A549 (cell line): ENCODE data around the gene ADGRG6. TPM values are rescaled to one million over a fixed set of nuclear protein-coding genes. Genes with fewer than 3 reads are reported as not detected.
A peak's percentile ranks its signal among the peaks of the same experiment; 100 is the strongest.

Source experiments
- ATAC-seq, 2 experiments: fragments of 200-7000 bp in 1 of 2; fragments of >200 bp in 1 of 2; cut with Nextera tagmentation in 1 of 2; cut with Tn5 transposase in 1 of 2; 3 replicates each; pipeline versions ENCODE4 v1.8.0 to v1.9.1; 2018 to 2020; ENCODE audit warnings: mild to moderate bottlenecking in 1 of 2, moderate library complexity in 1 of 2
- CTCF ChIA-PET: fragments of 300-600 bp; sonication (Branson Sonifier 250); formaldehyde crosslinking; extraction: SDS; loops from one replicate; lab custom pipeline; 2021; ENCODE audit warnings: antibody characterized with exemption, inconsistent platforms; lab: Yijun Ruan, JAX
- POLR2A ChIA-PET: fragments of 350-600 bp; formaldehyde crosslinking; extraction: SDS; loops from one replicate; lab custom pipeline; 2021; ENCODE audit warnings: antibody characterized with exemption, inconsistent platforms; lab: Yijun Ruan, JAX
- DNase-seq, 2 experiments: peaks; one replicate each; pipeline versions ENCODE4 v3.0.0 to v3.0.0-alpha.2; 2011 to 2016; ENCODE audit warnings: low read depth in 1 of 2, low spot score in 1 of 2
- FAIRE-seq: peaks from 2 replicates; lab custom pipeline; 2011; peaks lifted over from hg19 to GRCh38; lab: Jason Lieb, UNC
- H3K27ac ChIP-seq, 2 experiments: fragments of >200 bp; sonication (Bioruptor Twin); formaldehyde crosslinking; 3 replicates each; pipeline ENCODE4 v1.5.1; 2016 to 2017
- H3K4me1 ChIP-seq: fragments of >200 bp; sonication (Bioruptor Twin); formaldehyde crosslinking; 3 replicates; pipeline ENCODE4 v1.6.1; 2016
- H3K4me2 ChIP-seq: fragments of >200 bp; sonication (Bioruptor Twin); formaldehyde crosslinking; 3 replicates; pipeline ENCODE4 v1.6.1; 2016
- H3K4me3 ChIP-seq: fragments of >200 bp; sonication (Bioruptor Twin); formaldehyde crosslinking; 3 replicates; pipeline ENCODE4 v1.5.1; 2016
- H3K9me3 ChIP-seq: fragments of >200 bp; sonication (Bioruptor Twin); formaldehyde crosslinking; 3 replicates; pipeline ENCODE4 v1.6.1; 2016
- BHLHE40 ChIP-seq: IDR thresholded peaks from 2 replicates; pipeline ENCODE4 v1.6.1; 2012; ENCODE audit warnings: low read depth, low read length, inconsistent platforms
- CBX8 ChIP-seq: fragments of 200-600 bp; sonication (generic); IDR thresholded peaks from 2 replicates; pipeline ENCODE4 v1.6.1; 2016
- CHD2 ChIP-seq: fragments of 150-350 bp; IDR thresholded peaks from 2 replicates; pipeline ENCODE4 v1.6.1; 2014; ENCODE audit warnings: low read length; ENCODE audit not compliant: partially characterized antibody
- CHD4 ChIP-seq: fragments of 200-600 bp; sonication (generic); IDR thresholded peaks from 2 replicates; pipeline ENCODE4 v1.6.1; 2016; ENCODE audit warnings: antibody characterized with exemption, mild to moderate bottlenecking, borderline replicate concordance
- FOSB ChIP-seq: fragments of 250-450 bp; sonication (Bioruptor Pico); IDR thresholded peaks from 2 replicates; pipeline ENCODE4 v1.5.0; 2020; ENCODE audit warnings: mild to moderate bottlenecking, moderate library complexity
- FOXS1 ChIP-seq: fragments of 250-450 bp; sonication (Bioruptor Pico); IDR thresholded peaks from 2 replicates; pipeline ENCODE4 v1.5.0; 2020; ENCODE audit warnings: mild to moderate bottlenecking, moderate library complexity
- HOXA7 ChIP-seq: fragments of 250-450 bp; sonication (Bioruptor Pico); IDR thresholded peaks from 2 replicates; pipeline ENCODE4 v1.5.0; 2020; ENCODE audit warnings: mild to moderate bottlenecking, moderate library complexity
- JUN ChIP-seq, 2 experiments: fragments of >200 bp; sonication (Bioruptor Twin); formaldehyde crosslinking; IDR thresholded peaks; 2 replicates in 1 of 2; 3 replicates in 1 of 2; pipeline ENCODE4 v1.6.1; 2016 to 2017
- KDM5A ChIP-seq: fragments of 200-600 bp; sonication (generic); IDR thresholded peaks from 2 replicates; pipeline ENCODE4 v1.6.1; 2016; ENCODE audit warnings: antibody characterized with exemption, mild to moderate bottlenecking
- MAFK ChIP-seq: fragments of 450-650 bp; IDR thresholded peaks from 2 replicates; pipeline ENCODE4 v1.6.1; 2014; ENCODE audit not compliant: partially characterized antibody
- NR3C1 ChIP-seq: fragments of >200 bp; sonication (Bioruptor Twin); formaldehyde crosslinking; IDR thresholded peaks from 3 replicates; pipeline ENCODE4 v1.6.1; 2017
- ZFP36 ChIP-seq: fragments of 450-650 bp; IDR thresholded peaks from 2 replicates; pipeline ENCODE4 v1.6.1; 2014; ENCODE audit warnings: borderline replicate concordance; ENCODE audit not compliant: partially characterized antibody
- ZSCAN20 ChIP-seq: fragments of 250-450 bp; sonication (Bioruptor Pico); IDR thresholded peaks from 2 replicates; pipeline ENCODE4 v1.8.0; 2022; ENCODE audit warnings: mild to moderate bottlenecking, moderate library complexity
- WGBS: methylation state at CpG from one replicate; pipeline ENCODE4 v1.1.6; 2017; ENCODE audit errors: missing lambda C conversion rate; 5-methylcytosine and 5-hydroxymethylcytosine counted together
- polyA plus RNA-seq, 4 experiments: library from polyadenylated mRNA; depleted of rRNA in 3 of 4; stranded (reverse); fragments of >200 nt; fragmentation: RNase III in 1 of 4; extraction: RNeasy Plus Mini Kit Qiagen cat#74134 plus additional on column Dnase treatment in 1 of 4; gene quantifications; 2 replicates in 3 of 4; 3 replicates in 1 of 4; pipeline ENCODE4 v1.2.3, GENCODE V29; 2011 to 2017
- TF ChIP-seq, protein P1 (sequence below): IDR thresholded peaks from 2 replicates; pipeline ENCODE4 v1.6.1; 2012; ENCODE audit warnings: low read depth, borderline replicate concordance
- TF ChIP-seq, protein P2 (sequence below): fragments of >200 bp; sonication (Bioruptor Twin); formaldehyde crosslinking; IDR thresholded peaks from 3 replicates; pipeline ENCODE4 v1.6.1; 2016
- TF ChIP-seq, protein P3 (sequence below): fragments of 200-600 bp; sonication (generic); IDR thresholded peaks from 2 replicates; pipeline ENCODE4 v1.6.1; 2016; ENCODE audit warnings: antibody characterized with exemption, mild to moderate bottlenecking, moderate library complexity
- TF ChIP-seq, protein P4 (sequence below): fragments of 250-450 bp; sonication (Bioruptor Pico); IDR thresholded peaks from 2 replicates; pipeline ENCODE4 v1.5.0; 2020; ENCODE audit warnings: low read depth, mild to moderate bottlenecking, moderate library complexity

The ADGRG6 gene
- polyA plus RNA-seq, 2 of the 4 experiments (the other 2 are of a cell fraction): 55.4 to 181 TPM

DNA sequence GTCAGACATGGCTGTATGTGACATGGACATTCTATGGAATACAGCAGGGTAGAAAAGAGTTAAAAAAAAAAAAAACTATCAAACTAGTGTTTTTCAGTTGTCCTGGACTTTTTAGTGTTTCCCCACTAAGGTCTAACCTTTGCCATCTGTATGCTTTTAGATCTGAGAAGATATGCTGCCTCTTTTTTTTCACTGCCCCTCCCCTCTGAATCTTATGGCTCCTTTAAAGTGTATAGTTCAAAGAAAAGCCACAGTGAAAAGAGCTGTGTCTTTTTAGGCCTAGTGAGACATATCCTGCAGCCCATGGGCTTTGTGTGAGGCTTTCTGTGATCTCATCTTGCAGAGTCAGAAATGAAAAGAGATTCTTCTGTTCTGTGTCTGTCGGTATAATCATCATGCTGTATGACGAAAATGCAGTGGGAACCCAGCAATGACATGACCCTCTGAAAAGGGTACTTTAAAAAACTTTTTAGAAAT lies 29.3 kb downstream of the ADGRG6 start:
- CTCF ChIA-PET: no interaction called here

DNA sequence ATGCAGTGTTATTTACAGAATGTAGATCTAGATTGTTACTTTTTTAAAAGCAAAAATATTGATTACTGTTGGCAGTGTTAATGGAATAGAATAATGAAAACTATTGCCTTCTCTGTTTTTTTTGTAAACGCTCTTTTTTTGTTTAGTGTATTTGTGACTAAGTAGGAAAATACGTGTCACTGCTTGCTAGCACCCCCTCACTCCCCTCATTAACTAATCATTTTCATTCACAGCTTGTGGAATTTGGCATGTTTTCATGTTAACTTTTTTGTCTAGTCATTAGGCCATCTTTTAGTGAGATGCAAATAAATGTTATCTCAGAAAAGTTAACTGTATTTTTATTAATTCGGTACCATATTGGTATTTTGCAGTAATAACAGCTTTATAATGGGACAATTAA lies 29.8 kb downstream of the ADGRG6 start:
- FAIRE-seq: no peak
- H3K9me3 ChIP-seq: no peaks in the 10 kb centered on the region
- POLR2A ChIA-PET: no interaction called here
- no peak overlapping the region for H3K4me3 ChIP-seq
- 77% methylated on average over 3 of the region's 3 CpGs for WGBS
- no peak for DNase-seq
- peak overlapping the region; percentile 56 to 66; a peak in 5 of 6 replicates for H3K27ac ChIP-seq
- peaks cover 97% of the 10 kb centered on the region for H3K4me1 ChIP-seq
- peak overlapping the region; percentile 79 for H3K4me2 ChIP-seq
- CTCF ChIA-PET: no interaction called here
- no peak for ATAC-seq
- no peak for TF ChIP-seq CHD2
- TF ChIP-seq, protein P1, sequence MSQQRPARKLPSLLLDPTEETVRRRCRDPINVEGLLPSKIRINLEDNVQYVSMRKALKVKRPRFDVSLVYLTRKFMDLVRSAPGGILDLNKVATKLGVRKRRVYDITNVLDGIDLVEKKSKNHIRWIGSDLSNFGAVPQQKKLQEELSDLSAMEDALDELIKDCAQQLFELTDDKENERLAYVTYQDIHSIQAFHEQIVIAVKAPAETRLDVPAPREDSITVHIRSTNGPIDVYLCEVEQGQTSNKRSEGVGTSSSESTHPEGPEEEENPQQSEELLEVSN: no peak
- TF ChIP-seq CBX8: no peak
- TF ChIP-seq FOXS1 (CRISPR knock-in tag): no peak
- TF ChIP-seq ZSCAN20: no peak
- TF ChIP-seq JUN (IDR thresholded peaks at IDR 0.05): no peak
- TF ChIP-seq BHLHE40: no peak
- no peak for TF ChIP-seq KDM5A
- TF ChIP-seq, protein P2, sequence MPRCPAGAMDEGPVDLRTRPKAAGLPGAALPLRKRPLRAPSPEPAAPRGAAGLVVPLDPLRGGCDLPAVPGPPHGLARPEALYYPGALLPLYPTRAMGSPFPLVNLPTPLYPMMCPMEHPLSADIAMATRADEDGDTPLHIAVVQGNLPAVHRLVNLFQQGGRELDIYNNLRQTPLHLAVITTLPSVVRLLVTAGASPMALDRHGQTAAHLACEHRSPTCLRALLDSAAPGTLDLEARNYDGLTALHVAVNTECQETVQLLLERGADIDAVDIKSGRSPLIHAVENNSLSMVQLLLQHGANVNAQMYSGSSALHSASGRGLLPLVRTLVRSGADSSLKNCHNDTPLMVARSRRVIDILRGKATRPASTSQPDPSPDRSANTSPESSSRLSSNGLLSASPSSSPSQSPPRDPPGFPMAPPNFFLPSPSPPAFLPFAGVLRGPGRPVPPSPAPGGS: no peak
- no peak for TF ChIP-seq HOXA7 (CRISPR knock-in tag)
- TF ChIP-seq, protein P3, sequence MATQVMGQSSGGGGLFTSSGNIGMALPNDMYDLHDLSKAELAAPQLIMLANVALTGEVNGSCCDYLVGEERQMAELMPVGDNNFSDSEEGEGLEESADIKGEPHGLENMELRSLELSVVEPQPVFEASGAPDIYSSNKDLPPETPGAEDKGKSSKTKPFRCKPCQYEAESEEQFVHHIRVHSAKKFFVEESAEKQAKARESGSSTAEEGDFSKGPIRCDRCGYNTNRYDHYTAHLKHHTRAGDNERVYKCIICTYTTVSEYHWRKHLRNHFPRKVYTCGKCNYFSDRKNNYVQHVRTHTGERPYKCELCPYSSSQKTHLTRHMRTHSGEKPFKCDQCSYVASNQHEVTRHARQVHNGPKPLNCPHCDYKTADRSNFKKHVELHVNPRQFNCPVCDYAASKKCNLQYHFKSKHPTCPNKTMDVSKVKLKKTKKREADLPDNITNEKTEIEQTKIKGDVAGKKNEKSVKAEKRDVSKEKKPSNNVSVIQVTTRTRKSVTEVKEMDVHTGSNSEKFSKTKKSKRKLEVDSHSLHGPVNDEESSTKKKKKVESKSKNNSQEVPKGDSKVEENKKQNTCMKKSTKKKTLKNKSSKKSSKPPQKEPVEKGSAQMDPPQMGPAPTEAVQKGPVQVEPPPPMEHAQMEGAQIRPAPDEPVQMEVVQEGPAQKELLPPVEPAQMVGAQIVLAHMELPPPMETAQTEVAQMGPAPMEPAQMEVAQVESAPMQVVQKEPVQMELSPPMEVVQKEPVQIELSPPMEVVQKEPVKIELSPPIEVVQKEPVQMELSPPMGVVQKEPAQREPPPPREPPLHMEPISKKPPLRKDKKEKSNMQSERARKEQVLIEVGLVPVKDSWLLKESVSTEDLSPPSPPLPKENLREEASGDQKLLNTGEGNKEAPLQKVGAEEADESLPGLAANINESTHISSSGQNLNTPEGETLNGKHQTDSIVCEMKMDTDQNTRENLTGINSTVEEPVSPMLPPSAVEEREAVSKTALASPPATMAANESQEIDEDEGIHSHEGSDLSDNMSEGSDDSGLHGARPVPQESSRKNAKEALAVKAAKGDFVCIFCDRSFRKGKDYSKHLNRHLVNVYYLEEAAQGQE: no peak
- TF ChIP-seq, protein P4, sequence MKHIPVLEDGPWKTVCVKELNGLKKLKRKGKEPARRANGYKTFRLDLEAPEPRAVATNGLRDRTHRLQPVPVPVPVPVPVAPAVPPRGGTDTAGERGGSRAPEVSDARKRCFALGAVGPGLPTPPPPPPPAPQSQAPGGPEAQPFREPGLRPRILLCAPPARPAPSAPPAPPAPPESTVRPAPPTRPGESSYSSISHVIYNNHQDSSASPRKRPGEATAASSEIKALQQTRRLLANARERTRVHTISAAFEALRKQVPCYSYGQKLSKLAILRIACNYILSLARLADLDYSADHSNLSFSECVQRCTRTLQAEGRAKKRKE (CRISPR knock-in tag): no peak
- TF ChIP-seq FOSB (CRISPR knock-in tag): no peak
- TF ChIP-seq ZFP36: no peak

More for the DNA sequence above, 29.3 kb downstream of the ADGRG6 start:
- TF ChIP-seq, protein P2: no peak
- TF ChIP-seq NR3C1 (no peak), CHD4 (no peak), MAFK (no peak)
- TF ChIP-seq, protein P3: no peak
- Histone ChIP-seq H3K9me3 (no peaks in the 10 kb centered on the region), H3K4me2 (peak overlapping the region; percentile 79), H3K4me1 (peaks cover 97% of the 10 kb centered on the region), H3K4me3 (no peak overlapping the region), H3K27ac (peak overlapping the region; percentile 56 to 66)
- FAIRE-seq: no peak
- WGBS: 61% methylated on average over 2 of the region's 2 CpGs
- POLR2A ChIA-PET: interaction anchor here (0.7 kb wide), 1 partner anchor 58 kb away, joined by 4 read pairs; no protein-coding TSS in a partner anchor
- no peak for DNase-seq
- peak in 1 of 2 experiments; percentile 15; a peak in 1 of 6 replicates for ATAC-seq
